Astrocyte of the cerebellum (primary cell): ENCODE data around the gene MTCH1.

Source experiments
- DNase-seq: peaks from one replicate; pipeline ENCODE4 v3.0.0-alpha.2; 2011; ENCODE audit warnings: low read depth
- H3K4me3 ChIP-seq: 2 replicates; pipeline ENCODE4 v1.5.1; 2011; ENCODE audit warnings: mild to moderate bottlenecking, low read depth, low read length, moderate library complexity
- in situ Hi-C: cut with HindIII; loops from 2 replicates; pipeline ENCODE4 v1.10.0; 2017; ENCODE audit warnings: low sequenced_read_pairs
- TF ChIP-seq, protein P1 (sequence below): IDR thresholded peaks from 2 replicates; pipeline ENCODE4 v1.5.1; 2012; ENCODE audit warnings: low read length, low read depth, moderate library complexity, mild to moderate bottlenecking; ENCODE audit errors: missing control alignments

MTCH1 gene

DNA sequence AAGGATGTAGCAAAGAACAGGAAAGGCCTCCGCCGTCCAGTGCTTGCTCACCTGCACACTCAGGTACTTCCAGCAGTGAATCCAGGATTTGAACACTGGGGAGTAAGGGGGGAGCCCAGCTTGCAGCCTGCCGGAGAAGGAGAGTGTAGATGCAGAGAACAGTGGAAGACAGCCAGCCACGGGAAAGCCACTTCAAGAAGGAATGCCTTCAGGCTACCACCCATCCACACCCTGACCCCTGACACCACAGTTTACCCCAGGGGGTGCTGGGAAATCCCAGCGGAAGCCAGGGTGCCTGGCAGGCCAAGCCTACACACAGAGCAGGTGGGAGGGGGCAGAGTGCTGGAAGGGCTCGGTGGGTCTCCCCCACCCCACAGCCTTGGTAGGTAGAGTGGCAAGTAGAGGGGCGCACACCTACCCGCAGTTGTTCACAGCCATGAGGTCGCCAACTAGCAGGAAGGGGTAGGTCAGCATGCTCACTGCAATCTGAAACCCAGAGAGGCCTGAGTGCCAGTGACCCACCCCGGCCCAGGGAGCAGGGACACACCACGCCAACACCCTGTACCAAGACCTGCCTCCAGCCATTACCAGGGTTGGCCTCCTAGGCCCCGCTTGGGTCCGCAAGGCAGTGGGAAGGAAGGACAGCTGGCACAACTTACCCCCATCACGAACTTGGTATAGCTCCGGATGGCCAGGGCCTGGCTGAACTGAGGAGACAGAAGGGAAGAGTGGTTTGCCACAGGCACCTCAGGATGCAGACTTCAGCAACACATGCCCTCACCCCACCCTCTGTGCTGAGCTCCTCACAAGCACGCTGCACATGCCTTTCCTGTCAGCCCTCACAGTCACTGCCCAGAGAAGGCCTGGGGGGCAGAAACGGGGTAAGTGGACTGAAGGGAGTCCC lies 15.8 kb downstream of the MTCH1 start:
- DNase-seq: no peak
- in situ Hi-C loops: no loop called here
- H3K4me3 ChIP-seq: no peak overlapping the region
- TF ChIP-seq, protein P1, sequence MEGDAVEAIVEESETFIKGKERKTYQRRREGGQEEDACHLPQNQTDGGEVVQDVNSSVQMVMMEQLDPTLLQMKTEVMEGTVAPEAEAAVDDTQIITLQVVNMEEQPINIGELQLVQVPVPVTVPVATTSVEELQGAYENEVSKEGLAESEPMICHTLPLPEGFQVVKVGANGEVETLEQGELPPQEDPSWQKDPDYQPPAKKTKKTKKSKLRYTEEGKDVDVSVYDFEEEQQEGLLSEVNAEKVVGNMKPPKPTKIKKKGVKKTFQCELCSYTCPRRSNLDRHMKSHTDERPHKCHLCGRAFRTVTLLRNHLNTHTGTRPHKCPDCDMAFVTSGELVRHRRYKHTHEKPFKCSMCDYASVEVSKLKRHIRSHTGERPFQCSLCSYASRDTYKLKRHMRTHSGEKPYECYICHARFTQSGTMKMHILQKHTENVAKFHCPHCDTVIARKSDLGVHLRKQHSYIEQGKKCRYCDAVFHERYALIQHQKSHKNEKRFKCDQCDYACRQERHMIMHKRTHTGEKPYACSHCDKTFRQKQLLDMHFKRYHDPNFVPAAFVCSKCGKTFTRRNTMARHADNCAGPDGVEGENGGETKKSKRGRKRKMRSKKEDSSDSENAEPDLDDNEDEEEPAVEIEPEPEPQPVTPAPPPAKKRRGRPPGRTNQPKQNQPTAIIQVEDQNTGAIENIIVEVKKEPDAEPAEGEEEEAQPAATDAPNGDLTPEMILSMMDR: no peak

DNA sequence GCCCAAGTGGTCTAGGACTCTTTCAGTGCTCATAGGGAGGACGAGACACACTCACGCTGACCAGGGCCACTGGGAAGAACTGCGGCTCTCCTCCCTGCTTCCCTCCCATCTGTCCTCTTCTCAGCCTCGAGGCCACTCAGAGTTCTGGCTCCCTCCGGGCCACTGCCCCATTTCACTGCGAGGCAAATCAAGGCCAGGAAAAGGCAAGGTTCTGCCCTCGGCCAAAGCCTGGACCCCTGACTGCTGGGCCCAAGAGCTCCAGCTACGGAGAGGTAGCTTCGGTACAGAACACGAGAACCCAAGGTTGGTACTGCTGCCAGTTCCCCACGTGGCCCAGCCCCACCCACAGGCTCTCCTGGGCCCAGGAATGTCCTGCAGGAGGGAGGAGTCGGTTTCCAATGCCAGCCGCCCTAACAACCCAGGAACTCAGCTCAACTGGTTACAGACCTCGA lies 16.7 kb downstream of the MTCH1 start:
- TF ChIP-seq, protein P1: no peak
- in situ Hi-C loops: no loop called here
- DNase-seq: no peak
- no peak overlapping the region for H3K4me3 ChIP-seq

DNA sequence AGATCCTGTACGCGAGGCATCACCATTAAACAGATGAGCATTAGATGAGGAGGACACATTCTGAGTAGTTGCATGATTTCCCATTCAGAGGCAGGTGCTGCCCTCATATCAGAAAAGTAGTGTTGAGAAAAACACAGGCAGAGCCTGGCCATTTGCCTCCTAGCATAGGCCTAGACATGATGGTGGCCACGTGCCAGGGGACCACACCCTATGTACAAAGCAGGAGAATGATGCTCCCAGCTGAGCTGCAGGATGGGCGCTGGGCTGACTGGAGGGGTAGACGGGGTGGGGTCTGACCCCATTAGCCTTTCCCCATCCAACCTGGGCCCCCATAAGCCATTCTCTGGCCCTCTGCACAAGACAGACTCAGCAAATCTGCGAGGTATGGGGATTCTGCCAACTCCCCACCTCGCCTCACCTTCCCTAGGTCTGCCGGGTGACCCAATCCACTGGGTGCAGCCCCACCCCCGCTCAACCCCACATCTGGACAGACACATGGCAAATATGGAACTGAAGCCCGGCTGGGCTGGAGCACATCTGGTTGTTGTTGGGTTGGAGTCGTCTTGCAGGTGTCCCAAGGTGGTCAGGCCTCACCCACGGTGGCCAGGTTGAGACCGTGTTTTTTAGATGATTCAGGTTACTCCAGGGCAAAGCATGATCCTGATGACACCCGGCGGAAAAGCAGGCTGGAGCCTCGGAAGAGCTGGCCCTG lies 17.6 kb downstream of the MTCH1 start:
- H3K4me3 ChIP-seq: no peak overlapping the region
- DNase-seq: no peak
- in situ Hi-C loops: no loop called here
- TF ChIP-seq, protein P1: no peak

DNA sequence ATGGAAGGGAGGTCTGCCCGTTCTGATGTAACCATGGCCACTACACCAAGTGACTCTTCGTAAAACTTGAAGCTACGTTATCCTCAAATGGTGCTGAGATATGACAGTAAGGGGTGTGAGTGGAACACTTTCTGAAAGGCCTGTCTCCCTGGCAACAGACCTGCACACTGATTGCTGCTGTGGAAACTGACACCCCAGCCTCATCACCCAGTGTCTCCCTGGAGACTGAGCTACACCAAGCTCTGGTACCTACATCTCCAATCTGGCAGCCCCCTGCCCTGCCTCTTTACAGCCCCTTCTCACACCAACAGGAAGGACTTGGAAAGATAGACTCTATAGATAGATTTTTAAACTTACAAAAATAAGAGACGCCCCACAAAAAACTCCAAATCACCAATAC lies 18.2 kb downstream of the MTCH1 start:
- DNase-seq: no peak
- H3K4me3 ChIP-seq: no peak overlapping the region
- in situ Hi-C loops: no loop called here
- TF ChIP-seq, protein P1: no peak

DNA sequence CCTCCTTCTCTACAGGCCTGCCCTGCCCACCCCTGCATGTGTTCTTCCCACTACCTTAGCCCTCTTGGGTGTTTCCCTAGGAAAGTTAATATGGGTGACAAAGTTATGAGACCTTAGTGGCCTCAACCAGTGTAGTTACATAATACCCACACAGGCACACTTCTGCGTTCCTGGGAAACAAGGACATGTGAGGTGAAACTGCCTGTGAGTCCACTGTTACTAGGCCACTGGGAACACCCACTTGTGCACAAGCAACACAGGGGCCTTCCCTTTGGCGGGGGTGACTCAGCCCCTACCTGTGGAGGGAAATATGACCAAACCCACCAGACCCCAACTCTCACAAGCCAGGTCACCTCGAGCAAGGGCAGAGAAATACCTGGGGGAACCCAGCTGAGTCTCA lies 18.7 kb downstream of the MTCH1 start:
- TF ChIP-seq, protein P1: no peak
- no peak for DNase-seq
- no peak overlapping the region for H3K4me3 ChIP-seq
- in situ Hi-C loops: no loop called here

DNA sequence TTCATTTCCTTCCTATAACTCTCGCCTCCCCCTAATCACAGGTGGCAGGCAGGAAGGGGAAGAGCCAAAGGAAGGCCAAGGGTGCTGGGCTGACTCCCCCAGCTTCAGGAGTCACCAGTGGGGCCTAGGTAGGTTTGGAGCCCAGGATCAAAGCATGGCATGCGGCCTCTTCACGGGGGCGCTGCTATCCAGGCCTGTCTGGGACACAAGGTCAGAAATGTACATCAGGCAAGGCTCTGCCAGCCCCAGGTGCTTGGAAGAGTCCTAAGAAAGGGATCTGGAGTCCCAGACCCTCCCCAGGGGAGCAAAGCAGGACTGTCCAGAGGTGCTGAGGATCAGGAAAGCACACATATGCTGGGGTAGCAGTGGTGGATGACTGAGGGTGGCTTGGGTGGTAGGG lies 21.1 kb downstream of the MTCH1 start:
- no peak for DNase-seq
- no peak overlapping the region for H3K4me3 ChIP-seq
- in situ Hi-C loops: no loop called here
- TF ChIP-seq, protein P1: no peak
